T-helper 9 cell (primary cell): ENCODE results near the gene MAN2A1.
"Not testable (repeated sequence)": the region's sequence is repeated elsewhere in the genome, so short reads cannot be mapped to it uniquely, and the experiment has no call there.

Source experiments
- DNase-seq: peaks from one replicate; pipeline ENCODE4 v3.0.0-alpha.2; 2020

MAN2A1 gene

DNA sequence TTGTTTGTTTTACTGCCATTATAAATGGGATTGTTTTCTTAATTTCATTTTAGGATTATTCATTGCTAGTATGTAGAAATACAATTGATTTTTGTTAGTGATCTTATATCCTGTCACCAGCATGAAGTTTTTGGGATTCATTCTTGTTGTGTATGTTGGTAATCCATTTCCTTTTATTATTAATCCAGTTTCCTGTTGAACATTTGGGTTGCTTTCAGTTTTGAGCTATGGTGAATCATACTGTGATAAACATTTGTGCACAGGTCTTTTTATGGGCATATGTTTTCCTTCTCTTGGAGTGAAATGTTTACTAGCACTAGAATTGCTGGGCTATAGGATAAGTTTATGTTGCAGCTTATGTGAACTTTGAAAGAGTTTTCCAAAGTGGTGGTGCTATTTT is 69.6 kb downstream of the MAN2A1 start:
- DNase-seq, result no peak

DNA sequence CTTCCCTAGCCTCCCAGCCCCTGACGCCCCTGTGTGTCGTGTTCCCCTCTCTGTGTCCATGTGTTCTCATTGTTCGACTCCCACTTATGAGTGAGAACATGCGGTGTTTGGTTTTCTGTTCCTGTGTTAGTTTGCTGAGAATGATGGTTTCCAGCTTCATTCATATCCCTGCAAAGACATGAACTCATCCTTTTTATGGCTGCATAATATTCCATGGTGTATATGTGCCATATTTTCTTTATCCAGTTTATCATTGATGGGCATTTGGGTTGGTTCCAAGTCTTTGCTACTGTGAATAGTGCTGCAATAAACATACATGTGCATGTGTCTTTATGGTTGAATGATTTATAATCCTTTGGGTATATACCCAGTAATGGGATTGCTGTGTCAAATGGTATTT is 70.4 kb downstream of the MAN2A1 start:
- not testable (repeated sequence) for DNase-seq

DNA sequence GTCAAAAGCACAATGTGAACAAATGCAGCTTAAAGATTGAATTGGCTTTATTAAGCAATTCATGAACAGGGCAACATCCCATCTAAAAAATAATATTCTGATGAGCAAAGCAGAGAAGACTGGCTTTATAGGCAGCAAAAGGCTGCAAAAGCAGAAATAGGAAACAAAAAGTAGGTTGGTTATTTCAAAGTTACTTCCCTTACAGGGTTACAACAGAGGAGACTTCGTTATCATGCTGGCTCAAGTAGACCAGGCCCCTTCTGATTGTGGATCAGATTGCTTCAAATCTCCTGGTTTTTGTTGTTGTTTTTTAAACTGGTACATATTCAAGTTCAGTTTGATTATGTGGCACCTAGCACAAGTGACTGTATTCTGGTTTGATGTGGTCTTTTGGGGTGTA is 73.1 kb downstream of the MAN2A1 start:
- DNase-seq, result no peak

DNA sequence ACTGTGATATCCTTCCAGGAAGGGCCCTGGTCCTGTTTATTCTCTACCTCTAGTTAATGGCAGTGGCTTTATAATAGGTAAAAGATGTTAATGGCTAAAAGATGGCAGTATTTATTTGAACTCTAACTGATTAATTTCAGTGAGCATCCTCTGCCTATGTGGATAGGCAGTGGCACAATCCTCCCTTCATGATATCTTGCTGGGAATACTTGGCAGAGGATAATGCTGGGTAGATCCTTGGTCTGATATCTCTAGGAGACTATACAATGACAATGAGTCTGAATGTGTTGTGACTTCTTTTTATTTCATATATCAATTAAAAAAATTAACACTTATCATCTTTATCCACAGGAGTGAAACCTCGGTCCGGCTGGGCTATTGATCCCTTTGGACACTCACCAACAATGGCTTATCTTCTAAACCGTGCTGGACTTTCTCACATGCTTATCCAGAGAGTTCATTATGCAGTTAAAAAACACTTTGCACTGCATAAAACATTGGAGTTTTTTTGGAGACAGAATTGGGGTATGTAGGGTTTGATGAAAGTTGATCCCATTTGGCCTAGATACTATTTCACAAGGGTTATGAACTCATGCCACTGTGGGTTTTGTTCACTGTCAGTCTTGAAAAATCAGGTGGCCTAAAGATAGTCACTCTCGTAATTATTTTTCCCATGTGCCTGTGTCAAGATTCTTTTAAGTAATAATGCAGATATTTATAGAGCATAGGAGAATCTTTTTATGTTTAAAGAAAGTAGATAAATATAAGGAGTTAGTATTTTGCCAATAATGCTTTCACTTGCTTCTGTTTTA is 77.7 kb downstream of the MAN2A1 start:
- DNase-seq, result no peak

DNA sequence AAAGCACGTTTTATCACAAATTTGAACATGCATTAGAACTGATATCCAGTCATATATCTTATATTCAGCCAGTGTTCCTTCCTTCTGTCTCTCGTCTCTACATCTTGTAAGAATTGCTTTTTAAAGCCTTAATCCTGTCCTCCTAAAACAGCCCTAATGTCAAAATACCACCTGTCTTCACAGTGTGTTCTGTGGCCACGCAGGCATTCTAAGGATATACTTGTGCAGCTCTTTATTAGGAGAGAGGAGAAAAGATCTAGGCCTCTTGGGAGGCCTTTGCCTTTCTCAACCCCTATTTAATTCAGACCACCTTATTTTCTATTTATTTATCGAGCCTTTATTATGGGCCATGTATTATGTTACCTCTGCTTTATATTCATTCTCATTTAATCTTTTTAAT is 78.3 kb downstream of the MAN2A1 start:
- no peak for DNase-seq

DNA sequence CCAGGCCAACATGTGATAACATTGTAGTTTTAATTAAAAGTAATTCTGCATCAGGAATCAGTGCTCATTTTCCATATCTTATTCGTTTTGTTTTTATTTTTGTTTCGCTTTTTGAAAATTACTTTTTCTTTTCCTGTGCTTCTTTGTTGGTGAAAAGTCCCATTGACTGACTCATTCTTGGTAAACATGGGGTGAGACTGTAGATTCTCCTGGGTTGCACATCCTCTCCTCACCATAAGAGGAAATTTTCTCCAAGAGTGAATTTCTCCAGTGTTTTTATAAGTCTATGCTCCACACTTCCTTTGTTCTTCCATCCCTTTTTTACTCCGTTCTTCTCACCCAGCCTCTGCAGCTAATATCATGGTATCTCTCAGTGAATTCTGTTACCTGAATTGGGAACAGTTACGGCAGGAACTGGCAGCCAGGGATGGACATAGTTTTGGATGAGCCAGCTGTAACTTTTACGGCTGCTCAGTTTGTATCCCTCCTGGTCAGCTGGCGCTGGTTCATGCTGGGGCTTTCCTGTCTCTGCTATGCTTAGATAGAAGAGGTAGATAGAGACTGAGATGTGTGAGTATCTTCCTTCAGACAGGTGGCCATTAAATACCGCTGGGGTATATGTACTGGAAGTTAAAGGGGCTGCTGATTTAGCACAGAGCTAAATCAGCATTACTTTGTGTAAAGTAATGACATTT is 80.0 kb downstream of the MAN2A1 start:
- no peak for DNase-seq

DNA sequence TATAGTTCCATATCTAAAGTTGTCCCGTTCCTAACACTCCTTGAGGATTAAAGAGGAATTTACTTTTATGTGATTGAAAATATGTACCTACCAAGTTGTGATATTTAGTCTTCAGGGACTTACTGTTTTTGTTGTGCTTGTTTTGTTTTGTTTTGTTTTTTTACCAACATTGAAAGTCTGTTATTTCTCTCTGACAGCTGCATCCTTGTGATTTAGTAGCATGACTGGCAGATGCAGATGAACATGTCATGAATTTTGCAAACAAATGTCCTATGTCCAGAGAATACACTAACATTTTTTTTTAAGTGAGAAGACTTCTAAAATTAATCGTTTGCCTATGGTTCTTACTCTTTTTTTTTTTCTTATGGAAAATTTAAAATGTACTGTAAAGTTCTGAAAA is 85.4 kb downstream of the MAN2A1 start:
- no peak for DNase-seq

DNA sequence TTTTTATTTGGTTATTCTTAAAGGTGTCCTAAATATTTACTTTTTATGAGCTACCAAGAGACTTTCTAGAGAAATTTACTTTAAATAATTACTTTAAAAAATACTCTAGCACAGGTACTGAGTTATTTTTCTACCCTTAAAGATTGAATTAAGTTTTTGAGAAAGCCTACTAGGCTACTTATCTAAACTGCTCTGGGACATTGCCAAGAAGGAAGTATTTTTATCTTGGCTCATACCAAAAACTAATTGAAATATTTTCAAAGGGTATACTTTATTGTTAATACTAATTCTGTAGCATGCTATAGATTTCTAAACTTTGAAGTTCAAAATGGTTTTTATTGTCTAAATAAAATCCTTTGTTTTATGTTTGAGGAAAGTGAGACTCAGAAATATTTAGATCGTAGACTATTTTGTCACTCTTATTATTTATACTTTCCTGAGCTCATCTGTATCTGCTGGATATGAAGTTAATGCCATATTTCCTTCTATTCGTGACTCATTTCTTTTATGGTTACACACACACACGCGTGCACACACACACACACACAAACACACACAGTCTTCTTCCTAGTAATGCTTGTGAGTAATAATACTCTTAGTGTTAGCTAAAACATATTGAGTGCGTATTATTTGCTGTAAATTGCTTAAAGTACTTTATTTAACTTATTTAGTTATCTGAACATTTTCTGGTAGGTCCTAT is 89.5 kb downstream of the MAN2A1 start:
- DNase-seq, result no peak

DNA sequence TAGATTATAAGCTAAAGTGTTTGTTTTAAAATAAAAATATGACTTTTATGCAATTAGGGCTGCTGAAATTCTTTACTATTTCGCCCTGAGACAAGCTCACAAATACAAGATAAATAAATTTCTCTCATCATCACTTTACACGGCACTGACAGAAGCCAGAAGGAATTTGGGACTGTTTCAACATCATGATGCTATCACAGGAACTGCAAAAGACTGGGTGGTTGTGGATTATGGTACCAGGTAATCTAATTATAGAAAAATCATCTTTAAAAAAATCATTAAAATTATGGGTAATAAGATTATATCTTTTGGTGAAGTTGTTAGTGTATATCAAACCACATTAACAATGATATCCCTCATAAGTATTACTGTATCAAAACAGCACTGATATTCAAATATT is 95.0 kb downstream of the MAN2A1 start:
- DNase-seq, result no peak

DNA sequence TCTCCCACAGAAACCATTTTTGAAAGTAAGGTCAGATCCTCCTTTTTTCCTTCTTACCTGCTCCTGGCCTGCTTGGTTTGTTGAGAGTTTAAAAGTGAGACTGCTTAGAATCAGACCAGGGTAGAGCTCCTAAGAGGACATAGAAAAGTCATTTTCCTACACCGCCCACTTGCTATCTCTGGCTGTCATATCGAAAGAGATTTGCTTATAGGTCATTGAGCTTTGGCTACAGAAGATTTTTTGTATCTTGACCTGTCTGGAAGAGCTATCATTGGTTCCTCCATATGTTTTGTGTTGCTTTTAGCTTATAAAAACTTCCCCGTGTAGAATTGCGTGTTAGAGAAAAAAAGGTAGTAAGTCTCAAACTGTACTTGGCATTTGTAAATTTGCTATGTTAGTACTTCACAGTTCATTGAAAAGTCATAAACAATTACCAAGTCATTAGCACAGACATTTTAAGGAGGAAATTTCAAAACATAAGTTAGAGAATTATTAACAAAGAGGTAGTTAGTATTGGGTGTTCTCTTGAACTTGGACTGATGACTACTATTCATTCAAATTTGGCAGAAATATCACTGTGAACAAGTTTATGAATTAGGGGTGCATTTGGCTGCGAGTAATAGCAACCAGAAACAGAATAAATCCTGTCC is 96.6 kb downstream of the MAN2A1 start:
- no peak for DNase-seq

DNA sequence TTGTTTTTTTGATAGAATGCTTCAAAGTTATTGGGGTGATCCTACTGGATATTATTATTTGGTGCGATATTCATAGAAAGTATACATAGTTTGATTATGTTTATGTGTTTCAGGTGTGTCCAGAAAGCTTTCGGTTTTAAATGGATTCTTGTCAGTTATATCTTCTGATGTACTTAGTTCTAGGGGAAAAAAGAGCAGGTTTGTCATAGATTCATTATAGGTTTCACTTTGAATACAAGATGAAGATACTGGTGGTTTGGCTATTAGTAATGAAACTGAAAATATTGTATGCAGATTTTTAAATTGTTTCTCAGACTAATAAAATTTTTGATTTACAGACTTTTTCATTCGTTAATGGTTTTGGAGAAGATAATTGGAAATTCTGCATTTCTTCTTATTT is 98.9 kb downstream of the MAN2A1 start:
- DNase-seq, result no peak

DNA sequence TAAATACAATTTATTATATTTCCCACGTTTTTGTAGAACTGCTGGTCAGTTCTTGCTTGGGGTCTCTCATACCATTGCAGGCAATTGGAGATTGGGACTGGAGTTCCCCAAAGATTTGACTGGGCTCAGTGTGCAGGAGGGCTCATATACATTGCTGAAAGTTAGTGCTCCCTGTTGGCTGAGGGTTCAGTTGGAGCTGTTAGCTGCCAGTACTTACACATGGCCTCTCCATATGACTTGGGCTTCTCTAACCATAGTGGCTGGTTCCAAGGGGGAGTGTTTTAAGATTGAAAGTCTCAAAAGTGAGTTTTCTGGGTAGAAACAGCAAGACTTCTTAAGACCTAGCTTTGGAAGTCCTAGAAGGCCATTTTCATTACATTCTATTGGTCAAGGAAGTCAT is 102.9 kb downstream of the MAN2A1 start:
- DNase-seq, result no peak

DNA sequence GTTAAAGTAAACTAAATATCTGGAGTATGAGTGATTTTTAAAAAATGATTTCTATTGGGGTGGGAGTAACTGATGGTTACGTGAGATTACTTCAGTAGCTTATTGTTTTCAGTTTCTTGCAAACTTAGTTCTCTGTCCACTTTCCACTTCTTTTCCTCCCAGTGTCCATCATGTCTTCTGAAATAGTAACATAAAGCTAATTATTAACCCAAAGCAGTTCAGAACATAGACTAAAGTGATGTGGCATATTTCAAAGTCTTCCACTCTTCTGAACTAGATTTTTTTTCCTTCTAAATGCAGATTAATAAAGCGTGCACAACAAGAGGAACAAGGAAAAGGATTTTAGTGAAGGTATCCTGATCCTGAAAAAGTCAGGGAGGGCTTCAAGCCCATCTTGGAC is 114.1 kb downstream of the MAN2A1 start:
- DNase-seq, result no peak

DNA sequence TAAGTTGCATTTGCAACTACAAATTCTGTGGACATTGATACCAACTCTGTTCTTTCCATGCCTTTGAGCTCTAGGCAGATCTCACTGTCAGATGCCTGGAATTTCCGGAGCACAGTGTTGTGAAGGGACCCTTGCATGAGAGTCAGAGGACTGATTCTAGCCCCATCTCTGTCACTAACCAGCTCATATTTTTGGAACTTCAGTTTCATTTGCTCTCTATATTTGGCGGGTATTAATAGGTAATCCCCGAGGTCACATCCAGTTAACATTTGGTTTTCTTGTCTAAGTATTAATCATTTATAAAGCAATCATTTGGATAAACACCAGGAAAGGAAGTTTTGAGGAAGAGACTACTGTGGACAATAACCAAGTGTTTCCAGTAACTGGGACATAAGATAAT is 115.7 kb downstream of the MAN2A1 start:
- DNase-seq, result no peak

DNA sequence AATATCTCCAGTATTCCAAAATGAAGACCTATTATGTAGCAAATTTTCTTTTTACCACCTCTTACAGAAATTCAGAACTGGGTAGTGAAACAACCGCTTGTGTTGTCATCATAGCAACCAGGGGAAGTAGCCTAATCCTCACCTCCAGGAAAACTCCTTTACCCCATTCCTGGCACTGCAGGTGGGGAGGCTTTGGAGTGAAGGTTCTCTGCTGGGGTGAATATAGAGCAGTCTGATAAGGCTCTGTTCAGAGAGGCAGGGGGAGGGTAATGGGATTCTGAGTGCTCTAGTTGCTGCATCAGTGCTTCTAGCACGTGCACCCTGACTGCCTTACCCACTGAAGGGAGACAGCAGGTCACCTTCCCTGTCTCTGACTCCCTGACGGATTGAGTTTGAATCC is 116.2 kb downstream of the MAN2A1 start:
- no peak for DNase-seq

DNA sequence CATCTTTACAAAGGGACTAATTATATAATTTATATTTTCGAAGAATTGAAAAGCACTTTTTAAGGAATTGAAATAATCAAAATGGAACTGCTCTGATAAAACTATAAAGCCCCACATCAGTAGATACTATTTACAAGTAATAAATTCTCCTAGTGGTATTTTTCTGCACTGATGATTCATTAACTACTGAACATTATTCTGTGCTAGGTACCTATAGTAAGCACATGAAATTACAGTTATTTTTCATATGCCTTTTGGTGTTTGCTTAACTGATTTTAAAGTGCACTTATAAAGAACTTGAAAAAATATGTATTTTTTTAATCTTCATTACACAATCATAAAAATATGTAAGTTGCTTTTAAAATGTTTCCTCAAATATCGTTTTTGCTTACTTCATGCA is 123.0 kb downstream of the MAN2A1 start:
- DNase-seq, result no peak

DNA sequence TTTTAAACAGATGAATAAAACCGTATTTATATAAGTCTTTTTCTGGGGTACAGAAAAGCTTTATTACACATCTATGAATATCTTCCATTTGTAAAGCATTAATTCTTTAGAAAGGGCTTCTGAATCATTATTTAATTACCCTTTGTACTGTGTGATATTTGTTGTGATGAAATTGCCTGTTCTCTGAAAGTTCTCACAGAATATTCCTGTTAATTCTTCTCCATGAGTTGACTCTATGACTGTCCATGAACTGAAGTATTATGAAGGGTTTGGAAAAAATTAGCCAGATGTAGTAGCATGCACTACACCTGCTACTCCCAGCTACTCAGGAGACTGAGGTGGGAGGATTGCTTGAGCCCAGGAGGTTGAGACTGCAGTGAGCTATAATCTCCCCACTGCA is 127.0 kb downstream of the MAN2A1 start:
- no peak for DNase-seq

DNA sequence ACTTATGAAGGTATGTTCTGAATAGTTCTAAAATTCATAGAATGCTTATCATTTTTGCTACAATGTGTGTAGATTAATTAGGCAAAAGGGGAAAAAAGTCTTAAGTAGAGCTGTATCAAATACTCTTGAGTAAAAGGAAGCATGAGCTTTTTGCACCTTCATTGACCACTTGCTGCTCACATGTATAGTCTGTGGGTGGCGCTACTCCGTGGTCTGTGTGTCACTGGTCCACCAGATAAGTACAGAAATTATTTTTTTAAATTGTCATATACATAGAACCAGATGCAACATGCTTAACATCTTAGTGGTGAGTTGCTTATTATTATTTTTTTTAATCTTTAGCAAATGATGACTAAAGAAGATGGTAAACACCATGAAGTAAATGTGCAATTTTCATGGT is 130.2 kb downstream of the MAN2A1 start:
- DNase-seq, result no peak

DNA sequence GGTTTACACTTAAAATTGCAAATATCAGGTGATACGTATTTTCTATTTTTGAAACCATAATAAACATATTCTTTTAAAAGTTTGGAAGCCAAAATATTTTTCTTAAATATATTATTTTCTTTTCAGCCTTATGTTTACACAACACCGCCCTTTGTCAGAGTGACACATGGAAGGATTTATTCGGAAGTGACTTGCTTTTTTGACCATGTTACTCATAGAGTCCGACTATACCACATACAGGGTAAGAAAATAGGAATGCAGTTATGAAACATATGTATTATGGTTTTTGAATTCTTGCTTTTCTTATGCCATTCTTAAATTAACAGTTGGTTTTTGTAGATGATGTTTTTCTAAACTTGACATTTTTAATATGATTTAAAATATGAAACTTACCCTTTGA is 133.9 kb downstream of the MAN2A1 start:
- DNase-seq, result no peak

DNA sequence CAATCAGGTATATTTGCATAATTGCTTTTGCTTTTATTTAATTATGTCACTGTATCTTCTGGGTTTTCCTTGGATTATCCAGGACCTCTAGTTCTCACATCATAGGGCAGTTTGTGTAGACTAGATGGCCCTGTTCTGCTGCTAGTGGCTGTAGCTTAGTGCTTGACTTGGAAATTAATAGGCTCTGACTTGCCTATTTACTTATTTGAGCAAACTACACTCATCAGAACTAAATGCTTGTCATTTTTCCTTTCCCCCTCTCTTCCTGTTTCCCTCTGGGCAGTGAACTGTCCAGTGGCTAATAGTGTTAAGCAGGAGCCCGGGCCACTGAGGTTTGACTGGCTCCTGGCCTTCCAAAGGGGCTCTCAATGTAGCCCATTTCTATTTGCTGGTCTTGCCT is 135.7 kb downstream of the MAN2A1 start:
- no peak for DNase-seq

DNA sequence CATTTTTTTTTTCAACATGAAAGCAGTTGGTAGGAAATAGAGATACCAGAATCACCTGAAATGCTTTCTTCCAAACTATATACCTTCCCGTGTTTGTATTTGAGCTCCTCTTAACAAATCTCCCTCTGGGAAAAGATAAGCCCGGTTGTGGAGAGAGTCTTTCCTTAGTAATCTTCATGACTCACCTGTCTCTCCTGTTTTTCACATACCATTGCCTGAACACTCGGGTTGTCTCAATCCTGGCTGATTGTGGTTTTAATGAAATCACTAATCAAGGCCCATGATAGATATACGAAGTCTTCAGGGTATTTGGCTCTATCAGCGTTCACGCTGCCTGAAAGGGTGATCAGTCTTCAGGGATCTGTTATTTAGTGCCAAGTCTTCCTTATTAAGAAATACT is 136.7 kb downstream of the MAN2A1 start:
- no peak for DNase-seq

DNA sequence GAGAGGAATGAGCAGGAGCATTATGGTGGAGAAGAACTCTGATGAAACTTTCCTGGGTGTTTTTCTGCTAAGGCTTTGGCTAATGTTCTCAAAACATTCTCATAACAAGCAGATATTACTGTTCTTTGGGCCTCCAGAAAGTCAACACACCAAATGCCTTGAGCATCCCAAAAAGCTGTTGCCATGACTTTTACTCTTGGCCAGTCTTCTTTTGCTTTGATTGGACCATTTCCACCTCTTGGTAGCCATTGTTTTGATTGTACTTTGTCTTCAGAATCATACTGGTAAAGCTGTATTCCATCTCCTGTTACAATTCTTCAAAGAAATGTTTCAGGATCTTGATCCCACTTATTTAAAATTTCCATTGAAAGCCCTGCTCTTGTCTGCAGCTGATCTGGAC is 139.6 kb downstream of the MAN2A1 start:
- DNase-seq, result no peak

DNA sequence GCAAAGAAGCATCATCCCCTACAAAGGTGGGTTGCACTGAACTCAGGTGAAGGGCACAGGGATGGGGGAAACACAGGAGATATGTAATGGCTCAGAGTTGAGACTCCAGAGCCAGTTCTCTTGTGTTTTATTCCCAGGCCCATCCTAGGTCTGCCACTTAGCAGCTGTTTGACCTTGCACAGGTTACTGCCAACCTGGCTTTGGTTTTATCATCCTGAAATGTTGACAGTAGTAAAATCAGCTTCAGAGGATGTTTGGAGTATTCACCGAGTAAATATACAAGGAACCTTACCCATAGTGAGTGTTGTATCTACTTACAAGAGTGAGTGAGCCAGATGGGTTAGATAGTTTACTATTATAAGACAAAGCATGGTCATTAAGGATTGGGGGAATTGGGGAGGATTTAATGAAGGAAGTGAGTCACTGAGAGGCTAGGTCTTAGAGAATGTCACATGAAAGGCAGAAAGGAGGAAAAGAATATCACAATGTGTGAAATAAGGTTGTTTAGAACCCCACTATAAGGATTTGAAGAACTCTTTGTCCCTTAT is 141.3 kb downstream of the MAN2A1 start:
- no peak for DNase-seq
